Right ventricle myocardium superior (tissue), 1 donor: ENCODE results near the gene NT5C3B. TPM values are rescaled to one million over a fixed set of nuclear protein-coding genes. Genes with fewer than 3 reads are reported as not detected.
A peak's percentile ranks its signal among the peaks of the same experiment; 100 is the strongest.

Experiments used
- ATAC-seq: fragments of 200-7000 bp; cut with Tn5 transposase; one replicate; pipeline ENCODE4 v1.9.1; 2020; ENCODE audit warnings: mild to moderate bottlenecking; ENCODE audit not compliant: poor library complexity
- DNase-seq: peaks from one replicate; pipeline ENCODE4 v3.0.0-alpha.2; 2020
- intact Hi-C: fragments of 100-400 bp; cut with DNase I; formaldehyde crosslinking; loops from one replicate; pipeline ENCODE4 v1.11.2; 2022
- total RNA-seq: library from RNA; stranded (reverse); fragmentation: NEBNext Ultra II Directional; extraction: Animal tissue kit (Norgen Biotek cat#: 25700); gene quantifications from one replicate; pipeline ENCODE4 v1.2.1, GENCODE V29; 2021
- donor health status: DM: no; HTN: yes; CAD: no; lungs with severe emphysema.

The NT5C3B gene
- total RNA-seq, 1 donor from 2014 or later, result 14.7 TPM

- ATAC-seq (no peak), DNase-seq (no peak)
- intact Hi-C loops, result no loop called here
Observed at GRCh38 chr17:41814195-41814594, 21.8 kb downstream of the NT5C3B start.

- intact Hi-C loops, result no loop called here
- ATAC-seq, result no peak
Observed at GRCh38 chr17:41813699-41814124, 22.3 kb downstream of the NT5C3B start.

GRCh38 chr17:41813152-41813680 lies 22.8 kb downstream of the NT5C3B start:
- DNase-seq (no peak), ATAC-seq (no peak)
- intact Hi-C loops, result no loop called here

More at GRCh38 chr17:41813699-41814124, 22.3 kb downstream of the NT5C3B start:
- DNase-seq, result no peak

- intact Hi-C loops, result no loop called here
- peak; percentile 72 for DNase-seq
- peak; percentile 51 for ATAC-seq
Observed at GRCh38 chr17:41812381-41813151, 23.5 kb downstream of the NT5C3B start, which contains the start of gene FKBP10. Gene FKBP10 (plus strand): TSS chr17:41813004. CDS start chr17:41813035, 31 bp downstream.

- DNase-seq, result peak; percentile 89
- intact Hi-C loops, result no loop called here
Observed at GRCh38 chr17:41811549-41812380, 24.3 kb downstream of the NT5C3B start, which contains the start of gene P3H4. Gene P3H4 (minus strand): TSS chr17:41811949. CDS start chr17:41811915, 34 bp downstream.

GRCh38 chr17:41810659-41811548 lies 25.1 kb downstream of the NT5C3B start:
- ATAC-seq (peak; percentile 1), DNase-seq (no peak)
- intact Hi-C loops, result no loop called here

More at GRCh38 chr17:41811549-41812380, 24.3 kb downstream of the NT5C3B start, which contains the start of gene P3H4:
- ATAC-seq, result peak; percentile 91

- ATAC-seq (no peak), DNase-seq (no peak)
- intact Hi-C loops, result no loop called here
Observed at GRCh38 chr17:41806685-41807445, 29.2 kb downstream of the NT5C3B start.

- ATAC-seq, result no peak
- DNase-seq, result no peak
- intact Hi-C loops, result no loop called here
Observed at GRCh38 chr17:41803049-41804020, 32.7 kb downstream of the NT5C3B start.

GRCh38 chr17:41801374-41802271 lies 34.4 kb downstream of the NT5C3B start:
- ATAC-seq, result peak; percentile 92
- intact Hi-C loops, result loop anchor here (1.0 kb wide), 1 partner anchor 64 kb away; no protein-coding TSS in a partner anchor
- DNase-seq, result peak; percentile 91

- peak; percentile 21 for ATAC-seq
- no peak for DNase-seq
- intact Hi-C loops, result loop anchor here (1.0 kb wide), 1 partner anchor 63 kb away; no protein-coding TSS in a partner anchor
Observed at GRCh38 chr17:41800601-41801373, 35.2 kb downstream of the NT5C3B start.

- intact Hi-C loops, result no loop called here
- DNase-seq, result no peak
- ATAC-seq, result no peak
Observed at GRCh38 chr17:41799366-41799765, 36.7 kb downstream of the NT5C3B start.

GRCh38 chr17:41797377-41797776 lies 38.7 kb downstream of the NT5C3B start:
- DNase-seq, result no peak
- intact Hi-C loops, result no loop called here
- no peak for ATAC-seq

- DNase-seq (no peak), ATAC-seq (no peak)
- intact Hi-C loops, result no loop called here
Observed at GRCh38 chr17:41796121-41796895, 39.7 kb downstream of the NT5C3B start.

GRCh38 chr17:41794540-41794975 lies 41.5 kb downstream of the NT5C3B start:
- ATAC-seq (no peak), DNase-seq (no peak)
- intact Hi-C loops, result no loop called here
